PC-9 (cell line): ENCODE data around the gene BCHE. TPM values are rescaled to one million over a fixed set of nuclear protein-coding genes. Genes with fewer than 3 reads are reported as not detected.
"Not testable (repeated sequence)": the region's sequence is repeated elsewhere in the genome, so short reads cannot be mapped to it uniquely, and the experiment has no call there.

Experiments used
- BruUV-seq: library from RNA; stranded (reverse); fragments of 400-500 nt; replicated peaks from 2 replicates; lab custom pipeline; 2021; lab: Mats Ljungman, UMichigan
- CTCF ChIA-PET: fragments of 300-600 bp; sonication (Branson Sonifier 250); formaldehyde crosslinking; loops from one replicate; lab custom pipeline; 2022; ENCODE audit warnings: antibody characterized with exemption; lab: Charles Lee
- POLR2A ChIA-PET: fragments of 300-600 bp; sonication (Branson Sonifier 250); formaldehyde crosslinking; loops from one replicate; lab custom pipeline; 2022; ENCODE audit warnings: antibody characterized with exemption; ENCODE audit not compliant: unreplicated experiment; lab: Charles Lee
- DNase-seq, 2 experiments: peaks; one replicate each; pipeline versions ENCODE4 v3.0.0 to v3.0.0-alpha.2; 2015 to 2022; ENCODE audit warnings: mixed read lengths in 1 of 2
- H2AFZ ChIP-seq: fragments of 200-600 bp; sonication (generic); 2 replicates; pipeline ENCODE4 v1.8.1; 2017; ENCODE audit warnings: antibody characterized with exemption
- H3F3A ChIP-seq: fragments of 200-600 bp; sonication (generic); 2 replicates; pipeline ENCODE4 v1.8.1; 2017; ENCODE audit warnings: antibody characterized with exemption, mild to moderate bottlenecking, low read depth; ENCODE audit not compliant: insufficient read depth
- H3K27ac ChIP-seq: fragments of 200-600 bp; sonication (generic); 2 replicates; pipeline ENCODE4 v1.6.1; 2016; ENCODE audit warnings: mixed run types
- H3K27me3 ChIP-seq: fragments of 200-600 bp; sonication (generic); 2 replicates; pipeline ENCODE4 v1.6.1; 2016; ENCODE audit warnings: low read depth, mixed run types; ENCODE audit not compliant: insufficient read depth
- H3K36me3 ChIP-seq: fragments of 200-600 bp; sonication (generic); 2 replicates; pipeline ENCODE4 v1.6.1; 2016; ENCODE audit warnings: low read depth, mixed run types
- H3K4me1 ChIP-seq: fragments of 200-600 bp; sonication (generic); replicated peaks from 2 replicates; pipeline ENCODE4 v1.6.1; 2016; ENCODE audit warnings: mixed run types; ENCODE audit not compliant: insufficient read depth
- H3K4me2 ChIP-seq: fragments of 200-600 bp; sonication (generic); 2 replicates; pipeline ENCODE4 v1.6.1; 2017; ENCODE audit warnings: mixed run types
- H3K4me3 ChIP-seq: fragments of 200-600 bp; sonication (generic); 2 replicates; pipeline ENCODE4 v1.6.1; 2016; ENCODE audit warnings: mixed run types
- H3K79me2 ChIP-seq: fragments of 200-600 bp; sonication (generic); 2 replicates; pipeline ENCODE4 v1.6.1; 2017; ENCODE audit warnings: low read depth, mixed run types
- H3K9me2 ChIP-seq: fragments of 200-600 bp; sonication (generic); 2 replicates; pipeline ENCODE4 v1.8.1; 2017; ENCODE audit warnings: mild to moderate bottlenecking; ENCODE audit not compliant: insufficient read depth
- H3K9me3 ChIP-seq: fragments of 200-600 bp; sonication (generic); 2 replicates; pipeline ENCODE4 v1.8.1; 2016; ENCODE audit warnings: low read depth; ENCODE audit not compliant: insufficient read depth
- H4K20me1 ChIP-seq: fragments of 200-600 bp; sonication (generic); 2 replicates; pipeline ENCODE4 v1.8.1; 2017; ENCODE audit not compliant: insufficient read depth
- EZH2 ChIP-seq: fragments of 200-600 bp; sonication (generic); IDR thresholded peaks from 2 replicates; pipeline ENCODE4 v1.8.0; 2017; ENCODE audit warnings: antibody characterized with exemption, low read depth
- intact Hi-C: fragments of 100-400 bp; cut with micrococcal nuclease; formaldehyde crosslinking; loops from one replicate; pipeline ENCODE4 v1.10.0; 2022; ENCODE audit not compliant: unreplicated experiment
- total RNA-seq: library from RNA; stranded (reverse); gene quantifications from 2 replicates; pipeline ENCODE4 v1.2.3, GENCODE V29; 2021
- TF ChIP-seq, protein P1 (sequence below): fragments of 200-600 bp; sonication (generic); conservative IDR thresholded peaks from 2 replicates; pipeline ENCODE4 v1.6.1; 2017; ENCODE audit warnings: mixed run types, antibody characterized with exemption, mild to moderate bottlenecking, moderate library complexity

Gene BCHE
- total RNA-seq, 1 experiment from 2014 or later = not detected

DNA sequence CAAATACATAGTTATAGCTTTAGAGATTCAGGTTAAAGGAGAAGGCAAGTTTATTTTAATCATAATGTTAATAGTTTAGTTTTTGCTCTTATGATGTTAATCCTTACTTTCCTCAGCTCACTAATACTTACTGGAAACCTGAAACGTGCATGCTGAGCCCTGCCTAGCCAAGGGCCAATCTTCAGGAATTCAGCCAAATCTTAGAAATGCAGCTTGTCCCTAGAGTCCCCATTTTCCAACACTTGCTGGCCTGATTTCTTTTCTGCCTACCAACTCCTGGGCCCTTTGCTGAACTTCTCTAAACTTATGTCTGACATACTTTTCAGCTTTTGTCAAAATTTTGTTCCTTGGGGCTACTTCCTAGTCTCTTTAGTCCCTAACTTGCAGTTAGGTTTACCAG is 22.8 kb downstream of the BCHE start:
- CTCF ChIA-PET = no interaction called here

DNA sequence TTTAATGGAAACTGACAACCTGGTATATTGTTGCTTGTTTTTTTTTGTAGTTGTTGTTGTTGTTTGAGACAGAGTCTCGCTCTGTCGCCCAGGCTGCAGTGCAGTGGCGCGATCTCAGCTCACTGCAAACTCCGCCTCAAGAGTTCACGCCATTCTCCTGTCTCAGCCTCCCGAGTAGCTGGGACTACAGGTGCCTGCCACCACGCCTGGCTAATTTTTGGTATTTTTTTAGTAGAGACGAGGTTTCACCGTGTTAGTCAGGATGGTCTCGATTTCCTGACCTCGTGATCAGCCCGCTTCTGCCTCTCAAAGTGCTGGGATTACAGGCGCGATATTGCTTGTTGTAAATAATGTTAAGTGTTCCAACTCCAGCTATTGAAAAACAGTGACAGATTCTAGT is 29.3 kb downstream of the BCHE start:
- H3K27me3 ChIP-seq, POLR2A ChIA-PET, H3K4me1 ChIP-seq, H3K9me2 ChIP-seq, H3K4me2 ChIP-seq, CTCF ChIA-PET, H3K27ac ChIP-seq, H3F3A ChIP-seq, H4K20me1 ChIP-seq, H3K9me3 ChIP-seq, DNase-seq, H3K36me3 ChIP-seq, H3K4me3 ChIP-seq, H3K79me2 ChIP-seq, BruUV-seq: not testable (repeated sequence)
- peak overlapping the region; percentile 61 for H2AFZ ChIP-seq
- intact Hi-C loops = loop anchor here (10.0 kb wide), 1 partner anchor 1503 kb away; no protein-coding TSS in a partner anchor

More for the DNA sequence above, 22.8 kb downstream of the BCHE start:
- TF ChIP-seq, protein P1, sequence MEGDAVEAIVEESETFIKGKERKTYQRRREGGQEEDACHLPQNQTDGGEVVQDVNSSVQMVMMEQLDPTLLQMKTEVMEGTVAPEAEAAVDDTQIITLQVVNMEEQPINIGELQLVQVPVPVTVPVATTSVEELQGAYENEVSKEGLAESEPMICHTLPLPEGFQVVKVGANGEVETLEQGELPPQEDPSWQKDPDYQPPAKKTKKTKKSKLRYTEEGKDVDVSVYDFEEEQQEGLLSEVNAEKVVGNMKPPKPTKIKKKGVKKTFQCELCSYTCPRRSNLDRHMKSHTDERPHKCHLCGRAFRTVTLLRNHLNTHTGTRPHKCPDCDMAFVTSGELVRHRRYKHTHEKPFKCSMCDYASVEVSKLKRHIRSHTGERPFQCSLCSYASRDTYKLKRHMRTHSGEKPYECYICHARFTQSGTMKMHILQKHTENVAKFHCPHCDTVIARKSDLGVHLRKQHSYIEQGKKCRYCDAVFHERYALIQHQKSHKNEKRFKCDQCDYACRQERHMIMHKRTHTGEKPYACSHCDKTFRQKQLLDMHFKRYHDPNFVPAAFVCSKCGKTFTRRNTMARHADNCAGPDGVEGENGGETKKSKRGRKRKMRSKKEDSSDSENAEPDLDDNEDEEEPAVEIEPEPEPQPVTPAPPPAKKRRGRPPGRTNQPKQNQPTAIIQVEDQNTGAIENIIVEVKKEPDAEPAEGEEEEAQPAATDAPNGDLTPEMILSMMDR = no peak
- no peak for TF ChIP-seq EZH2
- Histone ChIP-seq H4K20me1 (no peaks in the 10 kb centered on the region), H3K4me1 (no peaks in the 10 kb centered on the region), H3K9me3 (no peaks in the 10 kb centered on the region), H3K27me3 (no peaks in the 10 kb centered on the region), H3K4me3 (no peak overlapping the region), H3K9me2 (no peaks in the 10 kb centered on the region), H3K79me2 (no peaks in the 10 kb centered on the region), H2AFZ (no peak overlapping the region), H3K36me3 (no peaks in the 10 kb centered on the region), H3F3A (no peaks in the 10 kb centered on the region), H3K4me2 (no peak overlapping the region), H3K27ac (no peak overlapping the region)
- DNase-seq = no peak
- POLR2A ChIA-PET = interaction anchor here (0.6 kb wide), 1 partner anchor 10 kb away, joined by 10 read pairs; no protein-coding TSS in a partner anchor
- no TSS peak for BruUV-seq
- intact Hi-C loops = no loop called here

DNA sequence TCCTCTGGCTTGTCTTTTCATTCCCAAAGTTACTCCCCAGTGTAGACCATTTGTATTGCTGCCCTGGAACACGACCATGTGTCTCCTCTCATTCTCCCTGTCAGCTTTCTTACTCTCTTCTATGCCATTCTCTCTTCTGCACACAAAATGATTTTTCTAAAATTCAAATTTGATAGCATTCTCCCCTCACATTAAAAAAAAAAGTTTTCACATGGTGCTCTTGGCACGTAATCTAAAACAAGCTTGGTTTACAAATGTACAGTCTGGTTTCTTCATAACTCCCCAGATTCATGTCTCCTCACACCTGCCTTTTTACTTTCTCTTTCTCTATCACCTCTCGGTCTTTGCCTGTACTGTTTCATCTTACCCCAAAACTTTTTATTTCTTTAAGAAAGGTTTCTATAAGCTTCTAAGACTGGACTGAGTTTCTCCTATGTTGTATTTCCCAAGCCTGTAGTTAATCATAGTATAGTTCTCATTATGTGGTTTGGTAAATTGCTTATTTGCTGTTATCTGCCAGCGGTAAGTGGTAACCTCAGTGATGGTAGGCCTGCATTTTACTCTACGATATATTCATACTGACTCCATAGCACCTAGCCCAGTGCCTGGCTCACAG is 31.2 kb downstream of the BCHE start:
- DNase-seq = no peak

More for the DNA sequence above, 31.2 kb downstream of the BCHE start:
- Histone ChIP-seq H3K4me1 (no peaks in the 10 kb centered on the region), H3K9me3 (no peaks in the 10 kb centered on the region), H4K20me1 (no peaks in the 10 kb centered on the region), H3K27ac (no peak overlapping the region), H2AFZ (peak overlapping the region; percentile 72), H3K27me3 (no peaks in the 10 kb centered on the region), H3K4me2 (peak overlapping the region; percentile 70), H3K9me2 (0 out of 2 replicates have a peak, but pooled peaks cover 4% of the 10 kb centered on the region), H3K79me2 (no peaks in the 10 kb centered on the region), H3K4me3 (peak overlapping the region; percentile 30; the same call in 1 of the 2 replicates), H3K36me3 (no peaks in the 10 kb centered on the region), H3F3A (no peaks in the 10 kb centered on the region)
- BruUV-seq = no TSS peak
- ChIA-PET POLR2A (interaction anchor here (0.6 kb wide), 2 partner anchors 52 to 451 kb away, joined by 6 to 21 read pairs; no protein-coding TSS in a partner anchor), CTCF (no interaction called here)
- no peak for TF ChIP-seq EZH2
- TF ChIP-seq, protein P1 = no peak
- intact Hi-C loops = loop anchor here (10.0 kb wide), 1 partner anchor 1501 kb away; no protein-coding TSS in a partner anchor
